ENCODE measurements around the gene ZNF827. TPM values are rescaled to one million over a fixed set of nuclear protein-coding genes. Genes with fewer than 3 reads are reported as not detected.

The ZNF827 gene
- total and polyA plus RNA-seq, 10 donors, result 3.3 to 31.6 (median 16.1) TPM

DNA sequence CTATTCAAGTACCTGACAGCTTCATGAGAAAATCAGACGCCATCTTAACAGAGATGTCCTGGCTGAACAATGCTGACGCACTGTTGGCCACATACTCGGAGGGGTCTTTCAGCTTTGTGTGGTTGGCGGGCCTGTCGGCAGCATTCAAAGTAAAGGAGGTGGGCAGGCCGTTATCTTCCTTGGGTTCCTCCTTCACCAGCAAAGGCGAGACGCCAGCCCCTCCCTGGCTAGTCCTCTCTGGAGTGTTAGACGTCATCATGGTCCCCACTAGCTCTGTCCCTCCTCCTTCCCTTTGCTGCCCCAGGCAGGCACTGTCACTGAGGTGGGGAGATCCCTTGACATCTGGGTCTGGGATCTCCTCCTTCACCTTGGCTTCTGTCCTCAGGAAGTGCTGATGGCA lies 53.0 kb downstream of the ZNF827 start:
- intact Hi-C loops (cut with DNase I; ENCODE audit: low total_unique reads), result no loop called here
- H3K27me3 ChIP-seq (replicated peaks in 1 of 7), result no peaks in the 10 kb centered on the region
- 89 to 97% (median 93%) methylated on average over 9 of the region's 9 CpGs for WGBS, 5 donors
- H3K36me3 ChIP-seq, result peaks cover 0 to 15% (median 5%) of the 10 kb centered on the region in 6 donors
- H3K4me3 ChIP-seq, result no peak overlapping the region
- no peaks in the 10 kb centered on the region for H3K9me3 ChIP-seq
- H3K4me1 ChIP-seq, result peaks cover 6 to 38% (median 20%) of the 10 kb centered on the region in 6 donors
- no peak for DNase-seq
- TF ChIP-seq POLR2AphosphoS5 (IDR thresholded peaks at IDR 0.05), result no peak
- TF ChIP-seq, protein P1, sequence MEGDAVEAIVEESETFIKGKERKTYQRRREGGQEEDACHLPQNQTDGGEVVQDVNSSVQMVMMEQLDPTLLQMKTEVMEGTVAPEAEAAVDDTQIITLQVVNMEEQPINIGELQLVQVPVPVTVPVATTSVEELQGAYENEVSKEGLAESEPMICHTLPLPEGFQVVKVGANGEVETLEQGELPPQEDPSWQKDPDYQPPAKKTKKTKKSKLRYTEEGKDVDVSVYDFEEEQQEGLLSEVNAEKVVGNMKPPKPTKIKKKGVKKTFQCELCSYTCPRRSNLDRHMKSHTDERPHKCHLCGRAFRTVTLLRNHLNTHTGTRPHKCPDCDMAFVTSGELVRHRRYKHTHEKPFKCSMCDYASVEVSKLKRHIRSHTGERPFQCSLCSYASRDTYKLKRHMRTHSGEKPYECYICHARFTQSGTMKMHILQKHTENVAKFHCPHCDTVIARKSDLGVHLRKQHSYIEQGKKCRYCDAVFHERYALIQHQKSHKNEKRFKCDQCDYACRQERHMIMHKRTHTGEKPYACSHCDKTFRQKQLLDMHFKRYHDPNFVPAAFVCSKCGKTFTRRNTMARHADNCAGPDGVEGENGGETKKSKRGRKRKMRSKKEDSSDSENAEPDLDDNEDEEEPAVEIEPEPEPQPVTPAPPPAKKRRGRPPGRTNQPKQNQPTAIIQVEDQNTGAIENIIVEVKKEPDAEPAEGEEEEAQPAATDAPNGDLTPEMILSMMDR (IDR thresholded peaks at IDR 0.05 in 8 of 11, conservative IDR thresholded peaks at IDR 0.05 in 3 of 11), result no peak
- TF ChIP-seq POLR2A (IDR thresholded peaks at IDR 0.05), result no peak
- no peak overlapping the region for H3K27ac ChIP-seq

DNA sequence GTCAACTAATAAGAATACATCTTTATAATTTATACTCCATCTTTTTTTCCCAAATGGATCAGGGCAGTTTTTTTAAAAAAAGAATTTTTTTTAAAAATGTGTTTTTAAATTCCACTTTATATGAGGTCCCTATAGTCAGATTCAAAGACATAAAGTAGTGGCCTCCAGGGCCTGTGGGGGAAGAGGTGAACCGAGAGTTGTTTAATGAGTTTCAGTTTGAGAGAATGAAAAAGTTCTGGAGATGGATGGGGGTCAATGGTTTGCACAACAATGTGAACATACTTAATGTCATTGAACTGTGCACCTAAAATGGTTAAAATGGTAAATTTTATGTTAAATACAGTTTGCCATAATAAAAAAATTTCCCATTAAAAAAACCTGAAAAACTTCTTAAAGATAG lies 53.8 kb downstream of the ZNF827 start:
- H3K36me3 ChIP-seq, result peaks cover 0 to 21% (median 5%) of the 10 kb centered on the region in 6 donors
- no peaks in the 10 kb centered on the region for H3K27me3 ChIP-seq (replicated peaks in 1 of 7)
- DNase-seq, result no peak
- H3K4me1 ChIP-seq, result peaks cover 6 to 35% (median 20%) of the 10 kb centered on the region in 6 donors
- no peak for TF ChIP-seq POLR2A (IDR thresholded peaks at IDR 0.05)
- TF ChIP-seq POLR2AphosphoS5 (IDR thresholded peaks at IDR 0.05), result no peak
- TF ChIP-seq, protein P1 (IDR thresholded peaks at IDR 0.05 in 8 of 11, conservative IDR thresholded peaks at IDR 0.05 in 3 of 11), result no peak
- WGBS, 5 donors, result 82 to 94% (median 86%) methylated on average over 1 of the region's 1 CpG
- H3K27ac ChIP-seq, result no peak overlapping the region
- intact Hi-C loops (cut with DNase I; ENCODE audit: low total_unique reads), result no loop called here
- H3K4me3 ChIP-seq, result no peak overlapping the region
- no peaks in the 10 kb centered on the region for H3K9me3 ChIP-seq

DNA sequence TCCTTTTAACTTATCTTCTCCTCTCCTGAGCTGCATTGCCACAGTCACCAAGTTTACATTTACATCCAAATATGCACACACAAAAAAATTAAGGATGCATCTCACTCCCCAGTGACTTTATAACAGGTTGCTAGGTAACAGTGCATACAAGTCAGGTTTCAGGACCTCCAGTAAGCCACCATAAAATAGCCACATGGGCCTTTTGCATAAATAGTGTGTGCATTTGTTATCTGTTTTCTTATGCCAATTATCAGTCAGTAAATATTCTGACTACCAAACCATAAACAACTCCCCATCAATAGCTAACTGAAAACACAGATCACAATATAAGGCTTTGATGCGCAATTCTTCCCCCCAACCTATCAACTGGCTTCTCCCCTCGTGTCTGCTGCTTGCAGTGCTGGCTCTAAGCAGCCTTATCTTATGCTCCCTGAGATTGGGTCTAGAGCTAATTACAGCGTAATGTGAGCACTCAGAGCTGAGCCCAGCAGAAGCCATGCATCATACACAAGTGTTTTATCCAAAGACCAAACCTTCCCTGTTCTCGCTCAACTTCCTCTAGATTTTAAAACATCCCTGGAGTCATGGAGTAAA lies 55.4 kb downstream of the ZNF827 start:
- H3K27ac ChIP-seq, result no peak overlapping the region
- H3K36me3 ChIP-seq, result peaks cover 0 to 21% (median 5%) of the 10 kb centered on the region in 6 donors
- DNase-seq, result no peak
- intact Hi-C loops (cut with DNase I; ENCODE audit: low total_unique reads), result no loop called here
- 94 to 96% (median 94%) methylated on average over 4 of the region's 4 CpGs for WGBS, 5 donors
- no peaks in the 10 kb centered on the region for H3K9me3 ChIP-seq
- TF ChIP-seq POLR2A (IDR thresholded peaks at IDR 0.05) (no peak), POLR2AphosphoS5 (IDR thresholded peaks at IDR 0.05) (no peak)
- TF ChIP-seq, protein P1 (IDR thresholded peaks at IDR 0.05 in 8 of 11, conservative IDR thresholded peaks at IDR 0.05 in 3 of 11), result no peak
- no peak overlapping the region for H3K4me3 ChIP-seq
- no peaks in the 10 kb centered on the region for H3K27me3 ChIP-seq (replicated peaks in 1 of 7)
- peaks cover 6 to 41% (median 20%) of the 10 kb centered on the region in 6 donors for H3K4me1 ChIP-seq

DNA sequence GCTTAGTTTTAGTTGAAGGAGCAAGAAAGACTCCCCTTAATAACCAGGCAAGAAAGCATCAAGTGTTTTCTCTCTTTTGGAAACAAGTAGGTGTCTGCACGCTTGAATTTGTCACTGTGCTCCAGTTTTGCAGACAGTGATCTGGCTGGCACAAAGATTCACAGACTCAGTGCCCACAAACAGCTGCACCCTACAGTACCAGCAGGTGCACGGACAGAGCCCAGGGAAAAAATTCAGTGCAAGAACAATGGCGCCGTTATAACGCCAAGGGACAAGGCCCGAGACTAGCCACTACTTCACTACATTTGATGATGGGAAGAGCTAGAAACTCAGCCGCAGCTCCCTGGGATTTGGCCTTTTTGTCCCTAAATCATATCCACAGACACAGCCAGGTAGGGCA lies 56.0 kb downstream of the ZNF827 start:
- Histone ChIP-seq H3K27me3 (replicated peaks in 1 of 7) (no peaks in the 10 kb centered on the region), H3K9me3 (no peaks in the 10 kb centered on the region), H3K4me3 (no peak overlapping the region), H3K27ac (peak overlapping the region in 2 of 8 donors; percentile 41 to 43), H3K4me1 (peaks cover 6 to 36% (median 19%) of the 10 kb centered on the region in 6 donors), H3K36me3 (peaks cover 0 to 21% (median 5%) of the 10 kb centered on the region in 6 donors)
- 78 to 92% (median 88%) methylated on average over 7 of the region's 7 CpGs for WGBS, 5 donors
- intact Hi-C loops (cut with DNase I; ENCODE audit: low total_unique reads), result no loop called here
- TF ChIP-seq, protein P1 (IDR thresholded peaks at IDR 0.05 in 8 of 11, conservative IDR thresholded peaks at IDR 0.05 in 3 of 11), result no peak
- TF ChIP-seq POLR2AphosphoS5 (IDR thresholded peaks at IDR 0.05), result no peak
- TF ChIP-seq POLR2A (IDR thresholded peaks at IDR 0.05), result no peak
- DNase-seq, result no peak

Measured in spleen (tissue), 11 donors.